ENCODE results near the gene ZNF341.

ZNF341 gene

GRCh38 chr20:33828967-33829560, 97.3 kb downstream of the ZNF341 start:
- H3K27ac ChIP-seq (ENCODE audit: poor library complexity, severe bottlenecking), result no peak overlapping the region

GRCh38 chr20:33829636-33830035, 97.8 kb downstream of the ZNF341 start:
- H3K27me3 ChIP-seq (ENCODE audit: insufficient read depth, poor library complexity, severe bottlenecking), result no peaks in the 10 kb centered on the region
- DNase-seq (ENCODE audit: low spot score) (no peak), ATAC-seq (ENCODE audit: low read depth) (no peak)
- H3K9me3 ChIP-seq (ENCODE audit: severe bottlenecking), result no peaks in the 10 kb centered on the region
- no peak for TF ChIP-seq CTCF (IDR thresholded peaks at IDR 0.05; ENCODE audit: poor library complexity, severe bottlenecking)
- H3K4me3 ChIP-seq (ENCODE audit: severe bottlenecking), result no peak overlapping the region
- no peaks in the 10 kb centered on the region for H3K4me1 ChIP-seq (ENCODE audit: insufficient read depth, poor library complexity, severe bottlenecking)
- no peak overlapping the region for H3K27ac ChIP-seq (ENCODE audit: poor library complexity, severe bottlenecking)
- peaks cover 25% of the 10 kb centered on the region for H3K36me3 ChIP-seq (ENCODE audit: low read depth)

More at GRCh38 chr20:33828967-33829560, 97.3 kb downstream of the ZNF341 start:
- no peaks in the 10 kb centered on the region for H3K9me3 ChIP-seq (ENCODE audit: severe bottlenecking)
- H3K4me3 ChIP-seq (ENCODE audit: severe bottlenecking), result no peak overlapping the region
- H3K4me1 ChIP-seq (ENCODE audit: insufficient read depth, poor library complexity, severe bottlenecking), result no peaks in the 10 kb centered on the region
- no peak for TF ChIP-seq CTCF (IDR thresholded peaks at IDR 0.05; ENCODE audit: poor library complexity, severe bottlenecking)
- ATAC-seq (ENCODE audit: low read depth) (no peak), DNase-seq (ENCODE audit: low spot score) (no peak)
- peaks cover 23% of the 10 kb centered on the region for H3K36me3 ChIP-seq (ENCODE audit: low read depth)
- no peaks in the 10 kb centered on the region for H3K27me3 ChIP-seq (ENCODE audit: insufficient read depth, poor library complexity, severe bottlenecking)

GRCh38 chr20:33830371-33830770, 98.6 kb downstream of the ZNF341 start:
- Histone ChIP-seq H3K27me3 (ENCODE audit: insufficient read depth, poor library complexity, severe bottlenecking) (no peaks in the 10 kb centered on the region), H3K9me3 (ENCODE audit: severe bottlenecking) (no peaks in the 10 kb centered on the region), H3K27ac (ENCODE audit: poor library complexity, severe bottlenecking) (no peak overlapping the region), H3K36me3 (ENCODE audit: low read depth) (peaks cover 32% of the 10 kb centered on the region), H3K4me3 (ENCODE audit: severe bottlenecking) (no peak overlapping the region), H3K4me1 (ENCODE audit: insufficient read depth, poor library complexity, severe bottlenecking) (no peaks in the 10 kb centered on the region)
- ATAC-seq (ENCODE audit: low read depth) (no peak), DNase-seq (ENCODE audit: low spot score) (no peak)
- no peak for TF ChIP-seq CTCF (IDR thresholded peaks at IDR 0.05; ENCODE audit: poor library complexity, severe bottlenecking)

- no peaks in the 10 kb centered on the region for H3K4me1 ChIP-seq (ENCODE audit: insufficient read depth, poor library complexity, severe bottlenecking)
- H3K4me3 ChIP-seq (ENCODE audit: severe bottlenecking), result no peak overlapping the region
- peaks cover 39% of the 10 kb centered on the region for H3K36me3 ChIP-seq (ENCODE audit: low read depth)
- TF ChIP-seq CTCF (IDR thresholded peaks at IDR 0.05; ENCODE audit: poor library complexity, severe bottlenecking), result no peak
- DNase-seq (ENCODE audit: low spot score) (peak; percentile 70), ATAC-seq (ENCODE audit: low read depth) (no peak)
- H3K27me3 ChIP-seq (ENCODE audit: insufficient read depth, poor library complexity, severe bottlenecking), result no peaks in the 10 kb centered on the region
- H3K9me3 ChIP-seq (ENCODE audit: severe bottlenecking), result no peaks in the 10 kb centered on the region
- H3K27ac ChIP-seq (ENCODE audit: poor library complexity, severe bottlenecking), result no peak overlapping the region
Measured at GRCh38 chr20:33832103-33832804, 100.5 kb downstream of the ZNF341 start.

GRCh38 chr20:33833333-33833732, 101.5 kb downstream of the ZNF341 start:
- Histone ChIP-seq H3K9me3 (ENCODE audit: severe bottlenecking) (no peaks in the 10 kb centered on the region), H3K27me3 (ENCODE audit: insufficient read depth, poor library complexity, severe bottlenecking) (no peaks in the 10 kb centered on the region), H3K36me3 (ENCODE audit: low read depth) (peaks cover 39% of the 10 kb centered on the region), H3K4me3 (ENCODE audit: severe bottlenecking) (no peak overlapping the region), H3K27ac (ENCODE audit: poor library complexity, severe bottlenecking) (no peak overlapping the region), H3K4me1 (ENCODE audit: insufficient read depth, poor library complexity, severe bottlenecking) (peaks cover 9% of the 10 kb centered on the region)
- no peak for TF ChIP-seq CTCF (IDR thresholded peaks at IDR 0.05; ENCODE audit: poor library complexity, severe bottlenecking)
- DNase-seq (ENCODE audit: low spot score) (peak; percentile 39), ATAC-seq (ENCODE audit: low read depth) (no peak)

All from RWPE2 (cell line).